Nephron progenitor cell (in vitro differentiated cells): Measurements from ENCODE around the gene CAP2.
A peak's percentile ranks its signal among the peaks of the same experiment; 100 is the strongest.

Source experiments
- DNase-seq: peaks from one replicate; pipeline ENCODE4 v3.0.0; 2021
- H3K27ac Mint-ChIP-seq: 2 replicates; pipeline ENCODE4 v1.8.0; 2021; ENCODE audit warnings: mild to moderate bottlenecking, moderate library complexity, mixed read lengths
- H3K27me3 Mint-ChIP-seq: 2 replicates; pipeline ENCODE4 v1.8.0; 2021; ENCODE audit warnings: mild to moderate bottlenecking, low read depth, mixed read lengths; ENCODE audit not compliant: poor library complexity
- H3K36me3 Mint-ChIP-seq: 2 replicates; pipeline ENCODE4 v1.8.0; 2021; ENCODE audit warnings: low read depth, mixed read lengths
- H3K4me1 Mint-ChIP-seq: 2 replicates; pipeline ENCODE4 v1.8.0; 2021; ENCODE audit warnings: mixed read lengths
- H3K4me3 Mint-ChIP-seq: 2 replicates; pipeline ENCODE4 v1.8.0; 2021; ENCODE audit warnings: mild to moderate bottlenecking, moderate library complexity, mixed read lengths
- H3K9me3 Mint-ChIP-seq: 2 replicates; pipeline ENCODE4 v1.8.0; 2021; ENCODE audit warnings: mild to moderate bottlenecking, moderate library complexity, mixed read lengths
- CTCF ChIP-seq: fragments of 200-600 bp; sonication (generic); IDR thresholded peaks from 2 replicates; pipeline ENCODE4 v1.5.0; 2021; ENCODE audit warnings: antibody characterized with exemption

CAP2 gene

GRCh38 chr6:17486680-17487079 lies 93.3 kb downstream of the CAP2 start:
- Mint-ChIP-seq H3K27me3 (no peaks in the 10 kb centered on the region), H3K36me3 (peaks cover 17% of the 10 kb centered on the region), H3K27ac (no peak overlapping the region), H3K9me3 (peaks cover 3% of the 10 kb centered on the region), H3K4me3 (no peak overlapping the region), H3K4me1 (peaks cover 47% of the 10 kb centered on the region)
- TF ChIP-seq CTCF: no peak
- DNase-seq: no peak

GRCh38 chr6:17490724-17491123 lies 97.3 kb downstream of the CAP2 start:
- Mint-ChIP-seq H3K9me3 (no peaks in the 10 kb centered on the region), H3K4me1 (peaks cover 51% of the 10 kb centered on the region), H3K27me3 (no peaks in the 10 kb centered on the region), H3K36me3 (peaks cover 20% of the 10 kb centered on the region), H3K27ac (peak overlapping the region; percentile 66), H3K4me3 (no peak overlapping the region)
- no peak for TF ChIP-seq CTCF
- DNase-seq: no peak

- no peaks in the 10 kb centered on the region for H3K27me3 Mint-ChIP-seq
- H3K4me3 Mint-ChIP-seq: no peak overlapping the region
- DNase-seq: no peak
- peaks cover 20% of the 10 kb centered on the region for H3K36me3 Mint-ChIP-seq
- TF ChIP-seq CTCF: no peak
- H3K9me3 Mint-ChIP-seq: no peaks in the 10 kb centered on the region
- peaks cover 53% of the 10 kb centered on the region for H3K4me1 Mint-ChIP-seq
- H3K27ac Mint-ChIP-seq: peak overlapping the region; percentile 81
These were observed 98.2 kb downstream of the CAP2 start for GRCh38 chr6:17491416-17492142.

- H3K4me3 Mint-ChIP-seq: no peak overlapping the region
- H3K27ac Mint-ChIP-seq: peak overlapping the region; percentile 81
- peaks cover 20% of the 10 kb centered on the region for H3K36me3 Mint-ChIP-seq
- H3K4me1 Mint-ChIP-seq: peaks cover 49% of the 10 kb centered on the region
- H3K27me3 Mint-ChIP-seq: no peaks in the 10 kb centered on the region
- no peak for DNase-seq
- no peaks in the 10 kb centered on the region for H3K9me3 Mint-ChIP-seq
- no peak for TF ChIP-seq CTCF
These were observed 99.0 kb downstream of the CAP2 start for GRCh38 chr6:17492350-17492749.

GRCh38 chr6:17493286-17493685 lies 99.9 kb downstream of the CAP2 start:
- TF ChIP-seq CTCF: no peak
- Mint-ChIP-seq H3K4me3 (no peak overlapping the region), H3K36me3 (peaks cover 17% of the 10 kb centered on the region), H3K27me3 (no peaks in the 10 kb centered on the region), H3K4me1 (peaks cover 58% of the 10 kb centered on the region), H3K27ac (no peak overlapping the region), H3K9me3 (no peaks in the 10 kb centered on the region)
- no peak for DNase-seq

- H3K9me3 Mint-ChIP-seq: no peaks in the 10 kb centered on the region
- peaks cover 16% of the 10 kb centered on the region for H3K36me3 Mint-ChIP-seq
- no peak for TF ChIP-seq CTCF
- H3K27me3 Mint-ChIP-seq: no peaks in the 10 kb centered on the region
- no peak for DNase-seq
- H3K4me1 Mint-ChIP-seq: peaks cover 58% of the 10 kb centered on the region
- no peak overlapping the region for H3K27ac Mint-ChIP-seq
- H3K4me3 Mint-ChIP-seq: no peak overlapping the region
These were observed 100.8 kb downstream of the CAP2 start for GRCh38 chr6:17494177-17494576.
